HL-60/S4 treated with retinoic acid at 250 ng/mL for 4 days and 3 days (cell line): ENCODE measurements around the gene EIF3A.
"Not testable (repeated sequence)": the region's sequence is repeated elsewhere in the genome, so short reads cannot be mapped to it uniquely, and the experiment has no call there.

ENCODE experiments used
- in situ Hi-C: fragments of 300-500 bp; cut with MboI; formaldehyde crosslinking; loops from 2 replicates; pipeline ENCODE4 v1.7.0; 2022; ENCODE audit warnings: low sequenced_read_pairs

The EIF3A gene

GRCh38 chr10:119103241-119103902 lies 22.8 kb upstream of the EIF3A start:
- in situ Hi-C loops, result no loop called here

GRCh38 chr10:119101366-119102098 lies 20.9 kb upstream of the EIF3A start:
- in situ Hi-C loops, result no loop called here

- in situ Hi-C loops, result no loop called here
Observed at GRCh38 chr10:119100434-119101238, 20.0 kb upstream of the EIF3A start.

DNA sequence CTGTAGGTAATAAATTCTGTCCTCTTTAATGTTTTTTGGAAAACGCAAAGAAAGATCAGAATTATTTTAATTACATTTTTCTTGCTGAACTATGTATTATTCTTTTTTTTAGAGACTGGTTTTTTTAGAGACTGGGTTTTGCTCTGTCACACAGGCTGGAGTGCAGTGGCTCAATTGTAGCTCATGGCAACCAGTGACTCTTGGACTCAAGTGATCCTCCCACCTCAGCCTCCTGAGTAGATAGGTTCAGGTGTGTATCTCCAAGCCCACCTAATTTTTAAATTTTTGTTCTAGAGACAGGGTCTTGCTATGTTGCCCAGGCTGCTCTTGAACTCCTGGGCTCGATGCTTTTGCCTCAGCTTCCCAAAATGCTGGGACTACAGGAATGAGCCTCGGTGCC lies 18.0 kb upstream of the EIF3A start:
- in situ Hi-C loops, result no loop called here

GRCh38 chr10:119096641-119097415 lies 16.2 kb upstream of the EIF3A start:
- in situ Hi-C loops, result not testable (repeated sequence)

DNA sequence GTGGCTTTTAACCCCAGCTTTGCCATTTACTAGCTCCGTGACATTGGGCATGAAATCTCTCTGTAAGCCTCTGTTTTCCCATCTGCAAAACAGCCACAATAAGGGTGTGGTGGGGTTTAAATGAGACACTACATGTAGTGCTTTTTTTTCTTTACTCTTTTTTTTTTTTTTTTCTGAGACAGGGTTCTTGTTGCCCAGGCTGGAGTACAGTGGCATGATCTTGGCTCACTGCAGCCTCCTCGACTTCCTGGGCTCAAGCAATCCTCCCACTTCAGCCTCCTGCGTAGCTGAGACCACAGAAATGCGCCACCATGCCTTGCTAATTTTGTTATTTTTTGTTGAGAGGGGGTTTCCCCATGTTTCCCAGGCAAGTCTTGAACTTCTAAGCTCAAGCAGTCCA lies 15.0 kb upstream of the EIF3A start:
- in situ Hi-C loops, result no loop called here

- in situ Hi-C loops, result no loop called here
Observed at GRCh38 chr10:119090968-119091367, 10.4 kb upstream of the EIF3A start.

DNA sequence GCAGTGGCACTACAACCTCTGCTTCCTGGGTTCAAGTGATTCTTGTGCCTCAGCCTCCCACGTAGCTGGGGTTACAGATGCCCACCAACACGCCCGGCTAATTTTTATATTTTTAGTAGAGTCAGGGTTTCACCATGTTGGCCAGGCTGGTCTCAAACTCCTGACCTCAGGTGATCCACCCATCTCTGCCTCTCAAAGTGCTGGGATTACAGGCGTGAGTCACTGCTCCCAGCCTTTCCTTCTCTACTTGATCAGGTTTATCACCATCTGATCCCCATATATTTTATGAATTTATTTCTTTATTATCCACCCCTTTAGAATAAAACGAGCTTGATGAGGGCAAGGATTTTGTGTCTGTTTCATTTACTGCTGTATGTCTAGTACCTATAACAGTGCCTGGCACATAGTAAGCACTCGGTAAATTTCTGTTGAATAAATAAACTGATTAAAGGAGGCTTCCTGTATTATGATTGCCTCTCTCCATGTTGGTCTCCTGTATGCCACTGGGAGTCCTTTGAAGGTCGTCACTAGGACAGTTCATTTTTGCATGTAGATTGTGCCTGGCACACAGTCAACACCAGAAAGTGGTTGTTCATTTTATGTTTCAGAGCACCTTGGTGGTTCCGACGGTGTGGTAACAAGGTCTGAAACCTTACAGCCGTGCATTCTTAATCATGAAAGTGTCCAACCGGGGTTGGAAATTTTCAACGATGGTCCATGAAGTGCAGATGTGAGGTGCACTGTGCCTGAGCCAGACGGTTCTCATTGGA lies 9.6 kb upstream of the EIF3A start:
- in situ Hi-C loops, result no loop called here

DNA sequence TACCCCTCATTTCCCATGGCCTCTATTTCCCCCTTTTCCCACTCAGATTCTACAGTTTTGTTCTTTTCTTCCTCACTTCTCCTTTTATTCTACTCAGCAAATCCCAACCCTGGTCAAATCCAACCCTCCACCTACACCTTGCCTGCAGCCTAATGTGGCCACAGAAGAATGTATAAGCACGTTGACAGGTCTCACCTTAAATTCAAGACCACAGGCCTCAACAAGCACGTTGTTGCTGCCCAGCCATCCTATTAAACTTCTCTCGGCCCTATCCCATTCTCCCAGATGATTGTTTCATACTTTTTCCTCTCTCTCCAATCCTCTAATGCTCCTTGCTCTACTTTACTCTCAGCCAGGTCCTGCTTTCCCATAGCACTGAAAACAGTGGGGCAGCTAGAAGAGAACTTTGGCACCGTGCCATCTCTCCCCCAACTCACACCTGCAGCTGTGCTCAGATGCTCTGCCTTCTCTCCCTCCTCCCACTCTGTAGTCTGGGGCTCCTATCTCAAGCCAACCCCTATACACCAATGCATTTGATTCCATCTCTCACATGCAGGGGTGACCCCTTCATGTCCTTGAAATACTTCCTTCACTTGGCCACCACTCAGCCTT lies 6.8 kb upstream of the EIF3A start:
- in situ Hi-C loops, result no loop called here

DNA sequence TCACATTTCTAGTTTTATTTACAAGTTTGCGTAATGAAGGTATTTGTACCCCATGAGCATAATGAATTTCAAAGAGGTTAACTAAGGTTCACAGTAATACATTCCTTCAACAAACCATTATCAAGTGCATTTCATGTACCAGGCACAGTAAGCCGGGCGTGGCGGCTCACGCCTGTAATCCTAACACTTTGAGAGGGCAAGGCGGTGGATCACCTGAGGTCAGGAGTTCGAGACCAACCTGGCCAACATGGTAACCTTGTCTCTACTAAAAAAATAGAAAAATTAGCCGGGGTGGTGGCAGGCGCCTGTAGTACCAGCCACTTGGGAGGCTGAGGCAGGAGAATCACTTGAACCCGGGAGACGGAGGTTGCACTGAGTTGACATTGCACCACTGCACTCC lies 4.3 kb upstream of the EIF3A start:
- in situ Hi-C loops, result no loop called here

- in situ Hi-C loops, result no loop called here
Observed at GRCh38 chr10:119079599-119080520, 757 bp downstream of the EIF3A start.

- in situ Hi-C loops, result no loop called here
Observed at GRCh38 chr10:119078422-119079179, 2.0 kb downstream of the EIF3A start.

DNA sequence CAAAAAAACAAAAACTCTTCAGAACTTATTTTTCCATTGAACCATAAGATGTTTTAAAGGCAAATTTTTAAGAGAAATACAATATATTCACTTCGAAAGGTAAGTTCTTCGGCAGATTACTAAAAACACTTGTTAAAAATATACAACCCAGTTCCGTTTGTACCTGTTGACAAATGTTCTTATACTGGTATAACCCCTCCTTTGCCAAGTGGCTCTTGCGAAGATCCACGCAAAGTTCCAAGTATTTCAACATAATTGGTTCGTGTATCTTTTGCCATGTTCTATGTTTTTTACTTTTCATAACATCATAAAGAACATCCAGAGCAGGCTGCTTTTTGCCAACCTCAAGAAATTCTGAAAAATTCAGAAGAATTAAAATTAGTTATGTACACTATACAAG lies 7.0 kb downstream of the EIF3A start:
- in situ Hi-C loops, result no loop called here

DNA sequence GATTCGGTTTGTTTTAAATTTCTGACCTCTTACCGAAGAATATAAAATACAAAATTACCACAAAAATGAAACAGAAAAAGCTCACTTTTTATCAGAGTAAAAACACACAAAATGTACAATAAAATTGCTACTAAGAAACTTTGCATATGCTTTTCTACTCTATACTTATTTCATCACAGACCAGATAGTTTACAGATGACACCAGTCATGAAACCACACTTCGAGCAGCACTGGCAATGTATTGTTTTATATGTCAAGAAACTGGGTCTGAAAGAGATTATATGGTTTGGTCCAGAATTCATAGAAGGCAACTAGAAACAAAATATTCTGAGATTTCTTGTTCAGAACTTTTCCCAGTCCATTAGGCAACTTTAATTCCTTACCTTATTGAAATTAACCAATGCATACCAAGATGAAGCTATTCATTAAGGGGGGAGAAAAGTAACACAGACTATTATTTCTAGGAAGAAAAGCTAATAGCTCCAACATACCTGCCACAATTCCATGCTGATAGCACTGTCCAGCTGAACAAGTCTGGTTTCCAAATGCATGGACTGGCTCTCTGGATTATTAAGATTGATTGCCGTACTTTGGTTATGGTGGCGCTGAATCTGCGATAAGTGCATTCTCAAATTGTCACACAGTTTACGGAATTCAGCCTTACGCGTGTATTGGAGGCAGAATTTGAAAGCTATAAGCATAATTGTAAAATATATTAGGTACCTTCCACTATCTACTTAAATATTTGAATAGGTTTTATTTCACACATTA lies 10.0 kb downstream of the EIF3A start:
- in situ Hi-C loops, result no loop called here

DNA sequence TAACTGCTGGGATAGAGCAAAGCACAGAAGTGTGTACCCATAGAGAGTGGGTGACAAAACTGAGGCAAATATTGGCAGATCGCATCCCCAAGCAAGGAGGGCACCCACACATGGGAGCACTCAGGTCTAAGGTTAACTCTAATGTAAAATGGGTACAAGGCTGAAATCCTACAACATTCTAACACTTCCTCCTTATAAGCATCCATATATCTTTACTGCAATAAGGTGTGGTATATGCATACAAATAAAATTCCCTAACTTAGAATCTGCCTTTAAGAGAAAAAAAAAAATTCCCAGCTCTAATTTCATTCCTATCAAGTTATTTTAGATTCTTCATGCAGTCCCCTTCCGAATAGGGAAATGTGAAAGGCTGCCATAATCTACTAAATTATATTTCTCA lies 18.7 kb downstream of the EIF3A start:
- in situ Hi-C loops, result no loop called here

DNA sequence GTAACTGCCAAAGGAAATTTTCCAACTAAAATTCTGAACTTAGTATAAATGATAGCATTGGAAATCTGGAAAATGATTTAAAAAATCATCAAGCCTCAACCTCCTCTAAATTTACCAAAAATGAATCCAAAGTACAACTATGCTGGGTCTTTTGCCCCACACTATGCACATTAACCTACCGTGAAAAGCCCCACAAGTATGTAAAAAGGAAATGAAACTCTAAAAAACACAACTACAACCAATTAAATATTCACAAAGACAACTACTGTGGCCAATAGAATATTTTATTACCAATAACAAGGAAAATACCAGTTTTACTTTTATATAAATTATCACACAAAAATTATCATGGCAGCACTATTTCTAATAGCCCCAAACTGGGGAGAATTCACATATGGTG lies 19.3 kb downstream of the EIF3A start:
- in situ Hi-C loops, result no loop called here

DNA sequence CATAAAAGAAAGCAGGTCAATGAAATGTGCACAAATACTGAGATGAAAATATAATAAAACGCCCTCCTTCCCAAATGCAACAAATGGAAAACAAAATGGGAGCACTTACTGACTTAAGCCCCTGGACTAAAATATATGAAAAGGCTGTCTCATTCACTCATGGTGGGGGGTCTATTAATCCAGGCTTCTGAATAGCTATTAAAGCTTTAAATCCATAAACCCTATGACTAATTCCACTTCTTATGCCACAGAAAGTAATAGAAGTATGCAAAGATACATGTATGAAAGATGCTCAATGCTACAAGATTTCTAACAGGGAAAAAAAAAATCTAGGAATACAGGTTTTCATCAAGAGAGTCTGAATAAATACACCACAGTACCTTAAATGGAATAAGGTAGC lies 20.5 kb downstream of the EIF3A start:
- in situ Hi-C loops, result no loop called here
